Measurements from ENCODE around the gene GCN1. TPM values are rescaled to one million over a fixed set of nuclear protein-coding genes. Genes with fewer than 3 reads are reported as not detected.

GCN1 gene
- total and polyA plus RNA-seq, 7 experiments from 2014 or later: 20.3 to 142 (median 122) TPM

DNA sequence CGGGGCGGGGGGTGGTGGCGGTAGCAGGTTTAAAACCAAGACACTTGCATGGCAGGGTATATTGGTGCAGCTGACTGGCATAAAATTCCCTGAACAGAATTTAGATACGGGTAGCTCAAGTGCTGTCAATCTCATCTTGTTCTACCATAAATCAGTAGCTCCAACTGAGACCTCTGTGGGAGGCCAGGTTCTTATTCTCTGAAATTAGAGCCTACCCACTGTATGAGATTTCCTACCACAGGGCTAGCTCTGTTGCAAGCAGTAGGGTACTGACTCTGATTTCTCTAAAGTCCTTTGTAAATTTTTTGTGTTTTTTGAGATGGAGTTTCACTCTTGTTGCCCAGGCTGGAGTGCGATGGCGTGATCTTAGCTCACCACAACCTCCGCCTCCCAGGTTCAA lies 9.7 kb upstream of the GCN1 start:
- peaks cover 0 to 11% (median 3%) of the 10 kb centered on the region in 5 donors for H3K36me3 Mint-ChIP-seq
- ChIA-PET CTCF (interaction anchor here (1.3 kb wide), 1 partner anchor 24 kb away, joined by 4 read pairs; no protein-coding TSS in a partner anchor), POLR2A (interaction anchor here (0.6 to 1.1 kb wide), 4 partner anchors 23 to 312 kb away, joined by 3 to 4 read pairs (median 3); partner anchors contain the start of genes RNU4-1 and RNU4-2)
- H3K4me1 ChIP-seq (ENCODE audit: control insufficient read depth in 2 of 2, insufficient read depth in 2 of 2, low read length in 2 of 2): peaks cover 12 to 16% of the 10 kb centered on the region in 2 donors
- no peaks in the 10 kb centered on the region for H3K9me3 ChIP-seq (ENCODE audit: control insufficient read depth in 2 of 3, low read length in 3 of 3)
- H3K27ac Mint-ChIP-seq: no peak overlapping the region
- peaks cover 5 to 14% (median 6%) of the 10 kb centered on the region in 3 experiments for H3K36me3 ChIP-seq (ENCODE audit: control insufficient read depth in 2 of 3, insufficient read depth in 3 of 3, low read length in 3 of 3)
- no peak overlapping the region for H3K27ac ChIP-seq (ENCODE audit: low read depth, low read length)
- intact Hi-C loops (cut with micrococcal nuclease): loop anchor here in 1 of 2 donors (5.0 kb wide), 1 partner anchor 1093 kb away; the partner anchor contains the start of gene CAMKK2
- DNase-seq (no peak), ATAC-seq (no peak)
- H3K4me3 Mint-ChIP-seq: no peak overlapping the region
- H3K4me1 Mint-ChIP-seq: peaks cover 12 to 30% (median 23%) of the 10 kb centered on the region in 7 donors
- no peak overlapping the region for H3K4me3 ChIP-seq (ENCODE audit: low read length)
- H3K27me3 ChIP-seq (ENCODE audit: control insufficient read depth in 2 of 2, insufficient read depth in 2 of 2, low read length in 2 of 2): no peaks in the 10 kb centered on the region
- peaks cover 0 to 6% (median 0%) of the 10 kb centered on the region in 11 donors for H3K9me3 Mint-ChIP-seq
- H3K27me3 Mint-ChIP-seq: no peaks in the 10 kb centered on the region

DNA sequence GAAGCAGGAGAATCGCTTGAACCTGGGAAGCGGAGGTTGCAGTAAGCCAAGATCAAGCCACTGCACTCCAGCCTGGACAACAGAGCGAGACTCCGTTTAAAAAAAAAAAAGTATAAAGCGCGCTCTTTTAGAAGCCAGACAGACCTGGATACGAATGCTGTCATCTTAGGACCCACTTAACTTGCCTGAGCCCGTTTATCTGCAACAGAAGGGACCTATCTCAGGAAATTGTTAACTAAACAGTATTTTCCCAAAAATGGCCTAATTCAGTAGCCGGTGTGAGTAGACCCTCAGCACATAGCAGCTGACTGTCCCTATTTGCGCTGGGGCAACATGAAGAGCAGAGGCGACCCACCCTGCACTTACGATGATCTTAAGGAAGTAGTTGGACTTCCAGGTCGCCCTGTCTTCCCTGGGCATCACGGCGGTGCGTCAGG lies 5.9 kb upstream of the GCN1 start:
- intact Hi-C loops (cut with micrococcal nuclease): loop anchor here (2.0 to 5.0 kb wide), 5 partner anchors 26 to 1688 kb away; partner anchors contain the start of genes CAMKK2 (in 1 of the 2), COX6A1 (in 1 of the 2) and PSMD9 (in 1 of the 2)
- ChIA-PET CTCF (interaction anchor here (0.6 to 2.3 kb wide), 7 partner anchors 27 to 91 kb away, joined by 3 to 21 read pairs (median 6); partner anchors contain the start of genes PXN and RNU4-2), POLR2A (interaction anchor here (0.6 to 10.5 kb wide), 33 partner anchors 8 to 1602 kb away, joined by 3 to 182 read pairs (median 6); partner anchors contain the start of genes BICDL1, PXN, RAB35 and RNU4-1)
- ATAC-seq (no peak), DNase-seq (no peak)
- peaks cover 0 to 6% (median 0%) of the 10 kb centered on the region in 11 donors for H3K9me3 Mint-ChIP-seq
- peaks cover 18 to 20% of the 10 kb centered on the region in 2 donors for H3K4me1 ChIP-seq (ENCODE audit: control insufficient read depth in 2 of 2, insufficient read depth in 2 of 2, low read length in 2 of 2)
- peak overlapping the region; percentile 98 for H3K4me3 ChIP-seq (ENCODE audit: low read length)
- peak overlapping the region; percentile 94 to 100 (median 97) for H3K27ac Mint-ChIP-seq
- H3K4me3 Mint-ChIP-seq: peak overlapping the region; percentile 92 to 99 (median 96)
- H3K27me3 ChIP-seq (ENCODE audit: control insufficient read depth in 2 of 2, insufficient read depth in 2 of 2, low read length in 2 of 2): no peaks in the 10 kb centered on the region
- peak overlapping the region; percentile 84 for H3K27ac ChIP-seq (ENCODE audit: low read depth, low read length)
- no peaks in the 10 kb centered on the region for H3K9me3 ChIP-seq (ENCODE audit: control insufficient read depth in 2 of 3, low read length in 3 of 3)
- peaks cover 21 to 42% (median 30%) of the 10 kb centered on the region in 3 experiments for H3K36me3 ChIP-seq (ENCODE audit: control insufficient read depth in 2 of 3, insufficient read depth in 3 of 3, low read length in 3 of 3)
- H3K36me3 Mint-ChIP-seq: peaks cover 0 to 28% (median 13%) of the 10 kb centered on the region in 5 donors
- no peaks in the 10 kb centered on the region for H3K27me3 Mint-ChIP-seq
- peaks cover 20 to 53% (median 38%) of the 10 kb centered on the region in 7 donors for H3K4me1 Mint-ChIP-seq

DNA sequence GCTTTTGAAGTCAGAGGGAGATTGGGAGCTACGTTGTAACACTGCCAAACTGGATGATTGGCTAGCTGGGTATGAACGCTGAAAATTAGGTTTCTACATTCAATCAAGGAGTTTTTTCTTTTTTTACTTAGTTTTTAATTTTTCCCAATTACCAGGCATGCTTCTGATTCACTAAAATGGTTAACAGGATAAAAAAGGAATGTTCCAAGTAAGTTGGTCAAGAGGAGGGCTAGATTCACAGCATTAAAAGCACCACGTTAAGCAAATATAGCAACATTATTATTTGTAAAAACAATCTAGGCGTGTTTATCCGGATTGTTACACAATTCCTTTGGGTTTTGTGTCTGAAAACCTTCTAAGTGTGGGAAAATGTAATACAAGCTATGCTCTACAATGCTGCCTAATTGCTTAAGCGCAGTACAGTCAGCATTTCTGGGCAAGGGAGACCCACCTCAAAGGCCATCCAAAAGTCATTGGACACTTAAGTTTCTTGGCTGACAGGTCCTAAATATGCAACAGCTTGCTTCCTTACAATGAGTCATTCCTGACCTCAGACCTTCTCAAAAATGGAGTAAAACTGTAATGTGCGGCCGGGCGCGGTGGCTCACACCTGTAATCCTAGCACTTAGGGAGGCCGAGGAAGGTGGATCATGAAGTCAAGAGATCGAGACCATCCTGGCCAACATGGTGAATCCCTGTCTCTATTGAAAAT lies 5.2 kb upstream of the GCN1 start:
- ATAC-seq: no peak

DNA sequence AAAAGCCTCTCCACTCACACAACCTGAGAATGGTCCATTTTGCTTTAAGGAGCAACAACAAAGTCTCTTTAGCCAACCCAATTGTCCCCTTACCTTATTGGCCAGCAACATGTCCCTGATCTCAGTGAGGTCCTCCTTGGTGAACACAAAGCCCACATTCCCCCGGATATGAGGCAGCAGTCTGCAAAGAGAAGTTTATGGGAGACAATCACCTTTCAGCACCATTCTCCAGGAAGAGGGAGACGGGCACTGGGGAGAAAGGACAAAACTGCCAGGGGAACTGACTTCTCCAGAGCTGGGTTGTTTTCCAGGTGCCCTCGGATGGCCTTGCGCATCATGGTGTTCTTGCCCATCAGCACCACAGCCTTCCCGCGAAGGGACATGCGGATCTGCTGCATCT lies 4.5 kb upstream of the GCN1 start:
- intact Hi-C loops (cut with micrococcal nuclease): loop anchor here in 1 of 2 donors (5.0 kb wide), 1 partner anchor 517 kb away; no protein-coding TSS in a partner anchor
- H3K36me3 Mint-ChIP-seq: peaks cover 0 to 34% (median 13%) of the 10 kb centered on the region in 5 donors
- no peaks in the 10 kb centered on the region for H3K27me3 ChIP-seq (ENCODE audit: control insufficient read depth in 2 of 2, insufficient read depth in 2 of 2, low read length in 2 of 2)
- peaks cover 24 to 59% (median 44%) of the 10 kb centered on the region in 7 donors for H3K4me1 Mint-ChIP-seq
- H3K27ac Mint-ChIP-seq: peak overlapping the region; percentile 59 to 99 (median 85)
- ChIA-PET POLR2A (interaction anchor here (0.6 to 10.5 kb wide), 10 partner anchors 12 to 273 kb away, joined by 3 to 182 read pairs (median 26); partner anchors contain the start of genes PXN, RAB35, RNU4-1 and RNU4-2), CTCF (no interaction called here)
- H3K36me3 ChIP-seq (ENCODE audit: control insufficient read depth in 2 of 3, insufficient read depth in 3 of 3, low read length in 3 of 3): peaks cover 21 to 46% (median 30%) of the 10 kb centered on the region in 3 experiments
- H3K27me3 Mint-ChIP-seq: no peaks in the 10 kb centered on the region
- H3K9me3 Mint-ChIP-seq: peaks cover 0 to 6% (median 0%) of the 10 kb centered on the region in 11 donors
- peak overlapping the region; percentile 75 to 99 (median 94) for H3K4me3 Mint-ChIP-seq
- H3K4me1 ChIP-seq (ENCODE audit: control insufficient read depth in 2 of 2, insufficient read depth in 2 of 2, low read length in 2 of 2): peaks cover 25 to 27% of the 10 kb centered on the region in 2 donors
- DNase-seq (no peak), ATAC-seq (no peak)
- H3K27ac ChIP-seq (ENCODE audit: low read depth, low read length): peak overlapping the region; percentile 84
- no peaks in the 10 kb centered on the region for H3K9me3 ChIP-seq (ENCODE audit: control insufficient read depth in 2 of 3, low read length in 3 of 3)
- no peak overlapping the region for H3K4me3 ChIP-seq (ENCODE audit: low read length)

More for the DNA sequence above, 5.2 kb upstream of the GCN1 start:
- POLR2A ChIA-PET: interaction anchor here (0.6 to 10.5 kb wide), 18 partner anchors 8 to 1602 kb away, joined by 3 to 182 read pairs (median 12); partner anchors contain the start of genes BICDL1, PXN, RAB35 and RNU4-1
- Histone ChIP-seq H3K9me3 (ENCODE audit: control insufficient read depth in 2 of 3, low read length in 3 of 3) (no peaks in the 10 kb centered on the region), H3K27me3 (ENCODE audit: control insufficient read depth in 2 of 2, insufficient read depth in 2 of 2, low read length in 2 of 2) (no peaks in the 10 kb centered on the region), H3K36me3 (ENCODE audit: control insufficient read depth in 2 of 3, insufficient read depth in 3 of 3, low read length in 3 of 3) (peaks cover 21 to 42% (median 30%) of the 10 kb centered on the region in 3 experiments), H3K27ac (ENCODE audit: low read depth, low read length) (peak overlapping the region; percentile 84), H3K4me3 (ENCODE audit: low read length) (peak overlapping the region; percentile 98), H3K4me1 (ENCODE audit: control insufficient read depth in 2 of 2, insufficient read depth in 2 of 2, low read length in 2 of 2) (peaks cover 24 to 25% of the 10 kb centered on the region in 2 donors)
- intact Hi-C loops (cut with micrococcal nuclease): loop anchor here (2.0 to 5.0 kb wide), 6 partner anchors 27 to 1689 kb away; partner anchors contain the start of genes CAMKK2 (in 1 of the 2), COX6A1 (in 1 of the 2) and PSMD9 (in 1 of the 2)
- CTCF ChIA-PET: interaction anchor here (2.1 kb wide), 1 partner anchor 92 kb away, joined by 14 read pairs; the partner anchor contains the start of gene RNU4-2
- Mint-ChIP-seq H3K4me3 (peak overlapping the region; percentile 92 to 99 (median 96)), H3K9me3 (peaks cover 0 to 6% (median 0%) of the 10 kb centered on the region in 11 donors), H3K4me1 (peaks cover 24 to 58% (median 43%) of the 10 kb centered on the region in 7 donors), H3K36me3 (peaks cover 0 to 33% (median 13%) of the 10 kb centered on the region in 5 donors), H3K27me3 (no peaks in the 10 kb centered on the region), H3K27ac (peak overlapping the region; percentile 94 to 100 (median 97))
- peak in 1 of 9 donors; percentile 47 for DNase-seq

DNA sequence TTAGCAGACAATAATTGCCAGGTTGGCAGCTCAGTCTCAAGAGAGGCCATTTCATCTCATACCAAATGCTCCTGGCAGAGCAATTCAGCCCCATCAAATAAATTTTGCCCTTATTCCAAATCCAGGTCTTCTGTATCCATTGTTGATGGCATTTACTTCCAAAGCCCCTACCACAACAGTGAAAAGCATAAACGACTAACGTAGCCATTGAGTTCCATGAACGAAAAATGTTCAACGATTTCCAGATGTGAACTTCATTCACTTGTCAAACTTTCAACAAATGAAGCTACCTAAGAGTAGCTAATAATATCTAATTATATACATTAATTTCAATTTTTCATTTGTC lies 3.0 kb upstream of the GCN1 start:
- H3K4me1 Mint-ChIP-seq: peaks cover 29 to 65% (median 48%) of the 10 kb centered on the region in 7 donors
- ChIA-PET POLR2A (interaction anchor here (0.7 to 10.5 kb wide), 7 partner anchors 9 to 273 kb away, joined by 3 to 182 read pairs (median 4); partner anchors contain the start of genes RAB35, RNU4-1 and RNU4-2), CTCF (no interaction called here)
- no peak for ATAC-seq
- DNase-seq: no peak
- peak overlapping the region in 3 of 9 donors; percentile 31 to 64 (median 45) for H3K27ac Mint-ChIP-seq
- no peaks in the 10 kb centered on the region for H3K9me3 ChIP-seq (ENCODE audit: control insufficient read depth in 2 of 3, low read length in 3 of 3)
- no peaks in the 10 kb centered on the region for H3K27me3 ChIP-seq (ENCODE audit: control insufficient read depth in 2 of 2, insufficient read depth in 2 of 2, low read length in 2 of 2)
- H3K36me3 ChIP-seq (ENCODE audit: control insufficient read depth in 2 of 3, insufficient read depth in 3 of 3, low read length in 3 of 3): peaks cover 21 to 46% (median 30%) of the 10 kb centered on the region in 3 experiments
- peaks cover 0 to 38% (median 13%) of the 10 kb centered on the region in 5 donors for H3K36me3 Mint-ChIP-seq
- peaks cover 0 to 6% (median 0%) of the 10 kb centered on the region in 11 donors for H3K9me3 Mint-ChIP-seq
- peaks cover 30 to 32% of the 10 kb centered on the region in 2 donors for H3K4me1 ChIP-seq (ENCODE audit: control insufficient read depth in 2 of 2, insufficient read depth in 2 of 2, low read length in 2 of 2)
- H3K27ac ChIP-seq (ENCODE audit: low read depth, low read length): no peak overlapping the region
- intact Hi-C loops (cut with micrococcal nuclease): loop anchor here in 1 of 2 donors (5.0 kb wide), 1 partner anchor 515 kb away; no protein-coding TSS in a partner anchor
- no peak overlapping the region for H3K4me3 ChIP-seq (ENCODE audit: low read length)
- peak overlapping the region in 1 of 10 donors; percentile 61 for H3K4me3 Mint-ChIP-seq
- H3K27me3 Mint-ChIP-seq: no peaks in the 10 kb centered on the region
